HG02943 (cell line): ENCODE data around the gene APOL3.
"Not testable (repeated sequence)": the region's sequence is repeated elsewhere in the genome, so short reads cannot be mapped to it uniquely, and the experiment has no call there.

ENCODE experiments used
- ATAC-seq: cut with Tn5 transposase; IDR thresholded peaks from one replicate; pipeline ENCODE4 v1.9.1; 2021; ENCODE audit warnings: mild to moderate bottlenecking, low read depth, moderate library complexity; ENCODE audit not compliant: unreplicated experiment

APOL3 gene

GRCh38 chr22:36193577-36193976, 33.0 kb upstream of the APOL3 start:
- no peak for ATAC-seq

GRCh38 chr22:36193171-36193570, 32.6 kb upstream of the APOL3 start:
- ATAC-seq: no peak

GRCh38 chr22:36192542-36192941, 32.0 kb upstream of the APOL3 start:
- no peak for ATAC-seq

- ATAC-seq: no peak
These were observed 30.7 kb upstream of the APOL3 start for GRCh38 chr22:36191106-36191836.

GRCh38 chr22:36187862-36188261, 27.3 kb upstream of the APOL3 start:
- not testable (repeated sequence) for ATAC-seq

DNA sequence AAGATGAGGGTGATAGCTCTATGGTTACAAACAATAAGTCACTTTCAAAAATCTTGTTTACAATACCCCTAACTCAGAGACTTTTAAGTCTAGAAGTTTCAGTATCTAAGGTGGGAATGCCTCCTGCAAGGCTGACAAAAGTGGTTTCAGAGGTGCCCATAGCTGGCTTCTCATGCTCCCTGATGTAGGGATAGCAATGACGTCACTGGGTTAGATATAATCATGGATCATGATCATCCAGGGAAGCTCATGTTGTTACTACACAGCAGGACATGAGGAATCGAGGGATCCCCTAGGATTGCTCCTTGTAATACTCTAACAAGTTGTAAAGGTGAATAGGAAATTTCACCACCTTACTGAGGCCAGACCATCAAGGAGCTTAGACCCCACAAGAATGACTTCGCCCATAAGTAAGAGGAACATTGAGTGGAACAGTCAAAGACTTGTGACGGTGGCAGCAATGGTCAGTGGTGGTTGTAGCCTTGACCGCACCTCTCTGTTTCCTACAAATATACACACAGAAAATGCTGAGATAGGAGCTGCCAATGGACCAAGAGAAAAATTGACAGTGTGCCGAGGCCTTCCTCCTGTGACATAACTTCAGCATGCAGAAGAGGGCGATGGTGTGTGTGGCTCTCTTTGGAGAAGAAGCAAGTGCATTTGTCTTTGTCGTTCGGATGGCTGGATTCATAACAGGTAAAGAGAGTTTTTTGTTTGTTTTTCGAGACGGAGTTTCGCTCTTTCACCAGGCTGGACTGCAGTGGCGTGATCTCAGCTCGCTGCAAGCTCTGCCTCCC, 25.5 kb upstream of the APOL3 start:
- no peak for ATAC-seq

GRCh38 chr22:36184433-36185025, 24.0 kb upstream of the APOL3 start:
- no peak for ATAC-seq

DNA sequence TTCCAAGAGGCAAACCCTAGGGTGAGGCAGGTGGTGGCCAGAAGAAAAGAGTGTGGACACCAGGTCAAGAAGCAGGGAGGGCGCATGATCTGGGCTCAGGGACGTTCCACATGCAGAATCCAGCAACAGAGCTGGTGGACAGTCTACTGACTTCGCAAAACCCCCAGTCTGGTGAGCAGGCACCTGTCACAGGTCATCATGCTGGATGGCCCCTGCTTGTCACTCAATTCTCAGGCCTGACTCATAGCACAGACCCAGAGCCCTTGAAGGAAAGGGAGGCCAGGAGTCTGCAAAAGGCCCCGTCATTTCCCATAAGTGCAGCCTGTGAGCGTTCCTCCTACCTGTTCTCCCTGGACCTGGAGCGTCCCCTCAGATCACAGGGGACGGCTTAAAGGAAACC, 22.9 kb upstream of the APOL3 start:
- no peak for ATAC-seq

DNA sequence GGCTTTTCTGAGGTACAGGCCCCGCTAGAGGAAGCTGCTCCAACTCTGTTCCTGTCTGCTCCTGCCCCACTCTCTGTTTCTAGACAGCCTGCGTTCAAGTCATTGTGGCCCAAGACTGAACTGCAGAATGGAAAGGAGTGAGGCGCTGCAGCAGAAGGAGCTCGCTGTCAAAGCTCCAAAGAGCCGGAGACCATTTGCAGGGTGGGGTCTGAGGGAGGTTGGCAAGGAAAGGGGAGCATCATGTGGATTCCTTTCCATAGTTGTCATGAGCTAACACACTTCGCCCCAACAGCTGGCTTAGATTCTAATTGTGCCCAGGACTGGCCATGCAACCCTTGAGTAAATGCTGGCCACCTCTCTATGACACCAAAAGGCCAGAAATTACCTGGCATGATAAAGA, 22.3 kb upstream of the APOL3 start:
- ATAC-seq: no peak

DNA sequence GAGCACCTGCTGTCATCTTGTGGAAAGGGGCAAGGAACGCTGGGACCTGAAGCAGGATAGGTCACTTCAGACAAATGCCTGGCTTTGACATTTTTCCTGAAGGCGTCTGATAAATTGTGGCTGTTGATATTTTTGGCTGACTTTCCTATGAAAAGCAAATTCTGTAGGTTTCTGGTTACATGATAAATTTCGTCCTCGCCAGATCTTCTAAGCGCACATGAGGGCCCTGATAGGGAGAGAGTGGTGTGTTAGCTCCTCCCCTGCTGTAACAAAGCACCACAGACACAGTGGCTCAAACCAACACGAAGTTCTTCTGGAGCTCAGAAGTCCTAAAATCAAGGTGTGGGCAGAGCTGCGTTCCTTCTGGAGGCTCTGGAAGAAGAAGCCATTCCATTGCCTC, 21.5 kb upstream of the APOL3 start:
- no peak for ATAC-seq

DNA sequence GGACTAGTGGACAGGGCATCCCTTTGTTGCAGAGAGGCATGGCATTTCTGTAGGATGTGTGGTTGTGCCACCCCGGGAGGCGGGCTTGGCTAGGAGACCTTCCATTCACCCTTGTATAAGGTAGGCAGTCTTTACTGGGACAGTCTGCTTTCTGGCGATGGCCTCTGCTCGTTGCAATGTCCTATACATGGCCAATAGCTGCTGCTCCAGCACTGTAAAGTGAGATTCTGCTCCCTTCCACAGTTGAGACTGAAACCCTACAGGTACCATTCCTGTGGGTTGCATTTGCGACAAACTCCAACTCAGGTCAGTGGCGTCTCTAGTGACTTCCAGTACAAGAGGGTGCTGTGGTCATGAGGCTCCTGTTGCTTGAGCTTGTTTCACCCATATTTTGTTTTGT, 20.4 kb upstream of the APOL3 start:
- ATAC-seq: no peak

- no peak for ATAC-seq
These were observed 19.7 kb upstream of the APOL3 start for GRCh38 chr22:36180038-36180880.

DNA sequence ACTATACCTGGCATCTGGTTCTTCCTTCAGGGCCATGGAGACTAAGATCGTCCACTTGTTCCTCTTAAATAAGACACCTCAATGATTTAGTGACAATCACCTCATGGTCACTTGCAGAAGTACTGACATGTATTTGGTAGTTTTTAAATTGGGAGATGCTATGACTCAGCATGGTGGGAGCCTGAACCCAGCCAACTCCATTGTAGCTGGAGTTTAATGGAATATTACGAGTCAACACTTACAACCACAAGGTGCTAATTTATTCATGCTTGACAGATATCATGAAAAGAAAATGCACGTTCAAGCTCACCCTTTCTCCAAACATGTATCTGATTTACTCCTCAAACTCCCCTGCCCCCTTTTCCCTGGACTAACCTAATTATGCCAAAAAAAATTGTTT, 16.6 kb upstream of the APOL3 start:
- no peak for ATAC-seq

- no peak for ATAC-seq
These were observed 15.3 kb upstream of the APOL3 start for GRCh38 chr22:36175892-36176291.

DNA sequence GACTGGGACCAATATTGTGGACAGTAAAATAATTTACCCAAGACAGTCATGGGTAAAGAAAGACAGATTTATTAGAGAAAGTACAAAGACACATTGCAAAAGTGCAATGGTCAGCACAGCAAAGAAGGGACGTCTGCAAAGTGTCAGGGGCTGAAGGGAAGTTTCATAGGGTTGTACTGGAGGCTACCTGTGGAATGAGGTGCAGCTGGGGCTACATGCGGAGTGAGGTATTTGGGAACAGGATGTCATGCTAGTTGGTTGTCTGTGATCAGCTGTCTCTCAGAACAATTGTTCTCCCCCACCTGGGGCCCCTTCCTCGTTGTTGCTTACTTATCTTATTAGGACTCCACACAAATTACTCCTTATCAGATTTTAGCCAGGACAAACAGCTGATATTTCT, 11.4 kb upstream of the APOL3 start:
- no peak for ATAC-seq

GRCh38 chr22:36166518-36167220, 6.1 kb upstream of the APOL3 start:
- no peak for ATAC-seq

DNA sequence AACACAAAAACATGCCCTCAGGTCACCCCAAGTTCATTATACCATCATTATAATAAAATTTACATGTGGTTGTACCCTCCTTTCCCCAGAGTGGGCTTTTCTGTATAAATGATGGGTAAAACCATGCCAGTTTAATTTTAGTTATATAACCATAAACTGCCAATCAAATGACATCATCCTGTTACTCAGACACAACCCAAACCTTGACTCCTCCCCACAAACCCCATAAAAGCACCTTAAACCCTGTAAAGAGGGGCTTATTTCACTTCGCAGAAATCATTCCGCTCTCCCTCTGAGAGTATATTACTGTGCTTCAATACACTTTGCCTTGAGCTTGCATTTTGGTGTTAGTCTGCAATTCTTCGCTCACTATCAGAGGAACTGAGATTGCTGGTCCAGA, 5.5 kb upstream of the APOL3 start:
- no peak for ATAC-seq

DNA sequence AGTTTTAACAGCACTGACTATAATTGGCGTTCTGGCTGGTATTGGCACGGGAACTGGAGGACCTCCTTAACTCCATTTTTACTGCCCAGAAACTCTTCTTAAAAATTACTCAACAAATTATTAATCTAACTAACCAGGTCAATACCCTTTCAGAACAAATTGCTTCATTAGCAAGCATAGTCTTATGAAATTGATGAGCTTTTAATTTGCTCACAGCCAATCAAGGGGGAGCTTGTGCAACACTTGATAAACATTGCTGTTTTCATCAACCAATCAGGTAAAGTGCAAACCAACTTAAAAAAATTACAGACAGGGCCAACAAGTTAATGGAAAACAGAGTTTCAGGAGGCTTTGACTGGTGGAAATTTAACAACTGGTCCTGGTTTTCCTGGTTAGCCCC, 4.6 kb upstream of the APOL3 start:
- ATAC-seq: no peak

- no peak for ATAC-seq
These were observed 4.1 kb upstream of the APOL3 start for GRCh38 chr22:36164621-36165020.

DNA sequence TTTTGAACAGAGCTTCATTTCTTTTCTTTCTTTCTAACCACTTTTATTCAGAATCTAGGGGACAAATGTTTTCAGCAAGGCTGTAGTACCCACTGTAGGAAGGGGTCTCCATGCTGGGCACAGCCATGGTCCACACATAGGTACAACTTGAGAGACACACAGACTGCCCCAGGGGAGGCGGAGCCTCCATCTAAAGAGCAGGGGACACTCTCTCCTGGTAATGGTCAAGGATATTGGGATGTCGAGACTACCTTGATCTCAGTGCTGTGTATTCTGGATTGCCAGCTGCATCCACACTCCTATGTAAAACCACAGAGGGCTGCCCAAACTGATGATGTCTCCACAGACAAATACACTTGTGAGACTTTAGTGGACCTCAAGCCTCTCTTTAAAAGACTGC, 2.9 kb upstream of the APOL3 start:
- ATAC-seq: no peak
